ENCODE results near the gene MIEF2.

MIEF2 gene

GRCh38 chr17:18254888-18255649 lies 5.4 kb upstream of the MIEF2 start:
- H3K27me3 ChIP-seq (ENCODE audit: insufficient read depth, poor library complexity, severe bottlenecking) = no peaks in the 10 kb centered on the region
- no peak for DNase-seq (ENCODE audit: low read depth in 1 of 2, low spot score in 1 of 2)
- TF ChIP-seq, protein P1, sequence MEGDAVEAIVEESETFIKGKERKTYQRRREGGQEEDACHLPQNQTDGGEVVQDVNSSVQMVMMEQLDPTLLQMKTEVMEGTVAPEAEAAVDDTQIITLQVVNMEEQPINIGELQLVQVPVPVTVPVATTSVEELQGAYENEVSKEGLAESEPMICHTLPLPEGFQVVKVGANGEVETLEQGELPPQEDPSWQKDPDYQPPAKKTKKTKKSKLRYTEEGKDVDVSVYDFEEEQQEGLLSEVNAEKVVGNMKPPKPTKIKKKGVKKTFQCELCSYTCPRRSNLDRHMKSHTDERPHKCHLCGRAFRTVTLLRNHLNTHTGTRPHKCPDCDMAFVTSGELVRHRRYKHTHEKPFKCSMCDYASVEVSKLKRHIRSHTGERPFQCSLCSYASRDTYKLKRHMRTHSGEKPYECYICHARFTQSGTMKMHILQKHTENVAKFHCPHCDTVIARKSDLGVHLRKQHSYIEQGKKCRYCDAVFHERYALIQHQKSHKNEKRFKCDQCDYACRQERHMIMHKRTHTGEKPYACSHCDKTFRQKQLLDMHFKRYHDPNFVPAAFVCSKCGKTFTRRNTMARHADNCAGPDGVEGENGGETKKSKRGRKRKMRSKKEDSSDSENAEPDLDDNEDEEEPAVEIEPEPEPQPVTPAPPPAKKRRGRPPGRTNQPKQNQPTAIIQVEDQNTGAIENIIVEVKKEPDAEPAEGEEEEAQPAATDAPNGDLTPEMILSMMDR (IDR thresholded peaks at IDR 0.05; ENCODE audit: insufficient read depth, low read length) = no peak
- TF ChIP-seq GABPA (IDR thresholded peaks at IDR 0.05; ENCODE audit: low read depth) (no peak), SPI1 (IDR thresholded peaks at IDR 0.05; ENCODE audit: borderline replicate concordance, low read depth) (no peak), POLR2AphosphoS5 (IDR thresholded peaks at IDR 0.05; ENCODE audit: low read depth) (no peak)
- TF ChIP-seq, protein P2, sequence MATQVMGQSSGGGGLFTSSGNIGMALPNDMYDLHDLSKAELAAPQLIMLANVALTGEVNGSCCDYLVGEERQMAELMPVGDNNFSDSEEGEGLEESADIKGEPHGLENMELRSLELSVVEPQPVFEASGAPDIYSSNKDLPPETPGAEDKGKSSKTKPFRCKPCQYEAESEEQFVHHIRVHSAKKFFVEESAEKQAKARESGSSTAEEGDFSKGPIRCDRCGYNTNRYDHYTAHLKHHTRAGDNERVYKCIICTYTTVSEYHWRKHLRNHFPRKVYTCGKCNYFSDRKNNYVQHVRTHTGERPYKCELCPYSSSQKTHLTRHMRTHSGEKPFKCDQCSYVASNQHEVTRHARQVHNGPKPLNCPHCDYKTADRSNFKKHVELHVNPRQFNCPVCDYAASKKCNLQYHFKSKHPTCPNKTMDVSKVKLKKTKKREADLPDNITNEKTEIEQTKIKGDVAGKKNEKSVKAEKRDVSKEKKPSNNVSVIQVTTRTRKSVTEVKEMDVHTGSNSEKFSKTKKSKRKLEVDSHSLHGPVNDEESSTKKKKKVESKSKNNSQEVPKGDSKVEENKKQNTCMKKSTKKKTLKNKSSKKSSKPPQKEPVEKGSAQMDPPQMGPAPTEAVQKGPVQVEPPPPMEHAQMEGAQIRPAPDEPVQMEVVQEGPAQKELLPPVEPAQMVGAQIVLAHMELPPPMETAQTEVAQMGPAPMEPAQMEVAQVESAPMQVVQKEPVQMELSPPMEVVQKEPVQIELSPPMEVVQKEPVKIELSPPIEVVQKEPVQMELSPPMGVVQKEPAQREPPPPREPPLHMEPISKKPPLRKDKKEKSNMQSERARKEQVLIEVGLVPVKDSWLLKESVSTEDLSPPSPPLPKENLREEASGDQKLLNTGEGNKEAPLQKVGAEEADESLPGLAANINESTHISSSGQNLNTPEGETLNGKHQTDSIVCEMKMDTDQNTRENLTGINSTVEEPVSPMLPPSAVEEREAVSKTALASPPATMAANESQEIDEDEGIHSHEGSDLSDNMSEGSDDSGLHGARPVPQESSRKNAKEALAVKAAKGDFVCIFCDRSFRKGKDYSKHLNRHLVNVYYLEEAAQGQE (IDR thresholded peaks at IDR 0.05; ENCODE audit: insufficient replicate concordance, low read depth) = no peak
- no peak overlapping the region for H3K27ac ChIP-seq (replicated peaks)
- H3K4me3 ChIP-seq (replicated peaks; ENCODE audit: insufficient read depth, low read length) = no peak overlapping the region

DNA sequence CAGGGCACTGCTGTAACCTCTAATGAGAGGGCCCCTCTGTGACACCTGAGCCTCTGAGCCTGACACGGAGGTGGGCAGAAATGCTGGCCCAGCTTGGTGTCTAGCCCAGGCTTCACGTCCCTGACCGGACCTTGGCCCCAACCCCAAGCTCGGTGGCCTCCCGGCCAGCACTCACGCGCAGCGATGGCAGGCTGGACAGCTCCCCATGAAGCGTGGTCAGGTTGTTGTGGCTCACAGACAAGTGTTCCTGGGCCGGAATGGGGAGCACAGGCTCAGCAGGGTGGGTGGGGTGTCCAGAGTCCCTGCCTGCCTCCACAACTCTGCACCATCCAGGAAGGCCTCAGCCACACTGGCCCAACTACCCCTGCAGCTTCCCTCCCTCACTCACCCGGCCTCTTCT lies 4.1 kb upstream of the MIEF2 start:
- H3K27ac ChIP-seq (replicated peaks) = no peak overlapping the region
- TF ChIP-seq, protein P1 (IDR thresholded peaks at IDR 0.05; ENCODE audit: insufficient read depth, low read length) = no peak
- TF ChIP-seq GABPA (IDR thresholded peaks at IDR 0.05; ENCODE audit: low read depth) = no peak
- no peak for TF ChIP-seq SPI1 (IDR thresholded peaks at IDR 0.05; ENCODE audit: borderline replicate concordance, low read depth)
- TF ChIP-seq, protein P2 (IDR thresholded peaks at IDR 0.05; ENCODE audit: insufficient replicate concordance, low read depth) = no peak
- TF ChIP-seq POLR2AphosphoS5 (IDR thresholded peaks at IDR 0.05; ENCODE audit: low read depth) = no peak
- no peaks in the 10 kb centered on the region for H3K27me3 ChIP-seq (ENCODE audit: insufficient read depth, poor library complexity, severe bottlenecking)
- H3K4me3 ChIP-seq (replicated peaks; ENCODE audit: insufficient read depth, low read length) = no peak overlapping the region
- DNase-seq (ENCODE audit: low read depth in 1 of 2, low spot score in 1 of 2) = no peak

- TF ChIP-seq SPI1 (IDR thresholded peaks at IDR 0.05; ENCODE audit: borderline replicate concordance, low read depth) (no peak), POLR2AphosphoS5 (IDR thresholded peaks at IDR 0.05; ENCODE audit: low read depth) (no peak), GABPA (IDR thresholded peaks at IDR 0.05; ENCODE audit: low read depth) (no peak)
- TF ChIP-seq, protein P1 (IDR thresholded peaks at IDR 0.05; ENCODE audit: insufficient read depth, low read length) = no peak
- TF ChIP-seq, protein P2 (IDR thresholded peaks at IDR 0.05; ENCODE audit: insufficient replicate concordance, low read depth) = no peak
- Histone ChIP-seq H3K4me3 (replicated peaks; ENCODE audit: insufficient read depth, low read length) (no peak overlapping the region), H3K27ac (replicated peaks) (no peak overlapping the region), H3K27me3 (ENCODE audit: insufficient read depth, poor library complexity, severe bottlenecking) (no peaks in the 10 kb centered on the region)
- DNase-seq (ENCODE audit: low read depth in 1 of 2, low spot score in 1 of 2) = no peak
These were observed 3.7 kb upstream of the MIEF2 start for GRCh38 chr17:18256776-18257175.

Measured in HL-60 (cell line).